ENCODE results near the gene RBP5.

DNA sequence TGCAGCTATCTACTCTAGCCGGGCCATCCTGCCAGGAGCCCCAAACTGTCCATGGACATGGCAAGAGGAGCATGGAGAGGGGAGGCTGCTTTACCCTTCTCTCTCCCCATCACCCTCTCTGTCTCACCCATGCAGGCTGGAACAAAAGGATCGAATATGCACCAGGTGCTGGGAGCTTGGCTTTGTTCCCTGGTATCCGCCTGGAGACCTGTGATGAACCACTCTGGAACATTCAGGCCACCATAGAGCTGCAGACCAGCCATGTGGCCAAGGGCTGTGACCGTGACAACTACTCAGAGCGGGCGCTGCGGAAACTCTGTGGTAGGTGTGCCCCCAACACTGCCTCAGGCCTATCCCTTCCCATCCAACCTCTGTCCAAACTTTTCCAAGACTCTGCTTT, 7.4 kb upstream of the RBP5 start:
- TF ChIP-seq, protein P1, sequence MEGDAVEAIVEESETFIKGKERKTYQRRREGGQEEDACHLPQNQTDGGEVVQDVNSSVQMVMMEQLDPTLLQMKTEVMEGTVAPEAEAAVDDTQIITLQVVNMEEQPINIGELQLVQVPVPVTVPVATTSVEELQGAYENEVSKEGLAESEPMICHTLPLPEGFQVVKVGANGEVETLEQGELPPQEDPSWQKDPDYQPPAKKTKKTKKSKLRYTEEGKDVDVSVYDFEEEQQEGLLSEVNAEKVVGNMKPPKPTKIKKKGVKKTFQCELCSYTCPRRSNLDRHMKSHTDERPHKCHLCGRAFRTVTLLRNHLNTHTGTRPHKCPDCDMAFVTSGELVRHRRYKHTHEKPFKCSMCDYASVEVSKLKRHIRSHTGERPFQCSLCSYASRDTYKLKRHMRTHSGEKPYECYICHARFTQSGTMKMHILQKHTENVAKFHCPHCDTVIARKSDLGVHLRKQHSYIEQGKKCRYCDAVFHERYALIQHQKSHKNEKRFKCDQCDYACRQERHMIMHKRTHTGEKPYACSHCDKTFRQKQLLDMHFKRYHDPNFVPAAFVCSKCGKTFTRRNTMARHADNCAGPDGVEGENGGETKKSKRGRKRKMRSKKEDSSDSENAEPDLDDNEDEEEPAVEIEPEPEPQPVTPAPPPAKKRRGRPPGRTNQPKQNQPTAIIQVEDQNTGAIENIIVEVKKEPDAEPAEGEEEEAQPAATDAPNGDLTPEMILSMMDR (IDR thresholded peaks at IDR 0.05 in 8 of 11, conservative IDR thresholded peaks at IDR 0.05 in 3 of 11): no peak
- no peak for TF ChIP-seq POLR2A (IDR thresholded peaks at IDR 0.05)
- TF ChIP-seq POLR2AphosphoS5 (IDR thresholded peaks at IDR 0.05): no peak

Data from spleen (tissue), 7 donors.